Prostate gland (tissue), 2 donors: Measurements from ENCODE around the gene TIE1.

ENCODE experiments used
- POLR2AphosphoS5 ChIP-seq: sonication (generic); formaldehyde crosslinking; IDR thresholded peaks from one replicate; pipeline ENCODE4 v1.6.1; 2017; ENCODE audit warnings: antibody characterized with exemption
- TF ChIP-seq, protein P1 (sequence below), 4 experiments: fragments of 200-600 bp in 2 of 4; fragments of 450-650 bp in 2 of 4; sonication (generic) in 2 of 4; IDR thresholded peaks; 1 replicate in 3 of 4; 2 replicates in 1 of 4; pipeline ENCODE4 v1.5.1; 2016 to 2019; ENCODE audit warnings: antibody characterized with exemption in 4 of 4, mild to moderate bottlenecking in 2 of 4, moderate library complexity in 2 of 4

DNA sequence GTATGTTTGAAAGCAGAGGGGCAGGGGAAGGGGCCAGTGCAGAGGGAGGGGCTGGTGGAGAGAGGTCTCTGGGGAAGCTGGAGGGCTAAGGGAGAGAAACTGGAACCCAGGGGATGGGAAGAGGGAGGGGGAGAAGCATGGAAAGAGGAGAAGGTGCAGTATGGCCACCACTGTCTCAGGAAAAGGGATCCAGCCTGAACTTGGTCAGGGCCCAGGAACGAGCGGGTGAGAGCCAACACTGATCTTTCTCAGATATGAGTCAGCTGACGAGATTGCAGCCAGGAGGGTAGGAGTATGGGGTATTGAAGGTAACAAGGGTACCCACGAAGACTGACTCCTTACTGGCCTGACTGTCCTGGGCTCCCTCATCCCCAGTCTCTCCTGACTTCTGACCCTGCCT lies 18.0 kb downstream of the TIE1 start:
- TF ChIP-seq, protein P1, sequence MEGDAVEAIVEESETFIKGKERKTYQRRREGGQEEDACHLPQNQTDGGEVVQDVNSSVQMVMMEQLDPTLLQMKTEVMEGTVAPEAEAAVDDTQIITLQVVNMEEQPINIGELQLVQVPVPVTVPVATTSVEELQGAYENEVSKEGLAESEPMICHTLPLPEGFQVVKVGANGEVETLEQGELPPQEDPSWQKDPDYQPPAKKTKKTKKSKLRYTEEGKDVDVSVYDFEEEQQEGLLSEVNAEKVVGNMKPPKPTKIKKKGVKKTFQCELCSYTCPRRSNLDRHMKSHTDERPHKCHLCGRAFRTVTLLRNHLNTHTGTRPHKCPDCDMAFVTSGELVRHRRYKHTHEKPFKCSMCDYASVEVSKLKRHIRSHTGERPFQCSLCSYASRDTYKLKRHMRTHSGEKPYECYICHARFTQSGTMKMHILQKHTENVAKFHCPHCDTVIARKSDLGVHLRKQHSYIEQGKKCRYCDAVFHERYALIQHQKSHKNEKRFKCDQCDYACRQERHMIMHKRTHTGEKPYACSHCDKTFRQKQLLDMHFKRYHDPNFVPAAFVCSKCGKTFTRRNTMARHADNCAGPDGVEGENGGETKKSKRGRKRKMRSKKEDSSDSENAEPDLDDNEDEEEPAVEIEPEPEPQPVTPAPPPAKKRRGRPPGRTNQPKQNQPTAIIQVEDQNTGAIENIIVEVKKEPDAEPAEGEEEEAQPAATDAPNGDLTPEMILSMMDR (IDR thresholded peaks at IDR 0.05) = no peak
- TF ChIP-seq POLR2AphosphoS5 = no peak
